Measurements from ENCODE around the gene MED13L.

The MED13L gene

GRCh38 chr12:115911360-115911759 lies 366.1 kb downstream of the MED13L start:
- ChIA-PET CTCF (interaction anchor here (1.0 kb wide), 1 partner anchor 20 kb away, joined by 3 read pairs; no protein-coding TSS in a partner anchor), POLR2A (no interaction called here)
- Histone ChIP-seq H3K9me3 (ENCODE audit: control extremely low read depth in 1 of 5, control insufficient read depth in 4 of 5, insufficient read depth in 2 of 5, low read depth in 1 of 5, low read length in 4 of 5) (no peaks in the 10 kb centered on the region), H3K27ac (ENCODE audit: insufficient read depth in 1 of 2, low read depth in 1 of 2, low read length in 2 of 2, poor library complexity in 1 of 2, severe bottlenecking in 2 of 2) (no peak overlapping the region), H3K4me3 (ENCODE audit: control insufficient read depth in 1 of 7, extremely low read depth in 1 of 7, insufficient read depth in 4 of 7, low read depth in 2 of 7, low read length in 6 of 7) (no peak overlapping the region), H3K36me3 (ENCODE audit: control insufficient read depth in 4 of 4, insufficient read depth in 4 of 4, low read length in 3 of 4) (no peaks in the 10 kb centered on the region), H3K4me1 (ENCODE audit: control extremely low read depth in 1 of 4, control insufficient read depth in 4 of 4, insufficient read depth in 4 of 4, low read length in 3 of 4) (no peaks in the 10 kb centered on the region), H3K27me3 (replicated peaks in 2 of 5; ENCODE audit: control insufficient read depth in 4 of 5, insufficient read depth in 5 of 5, low read length in 4 of 5) (peaks cover 0 to 56% (median 8%) of the 10 kb centered on the region in 5 experiments)
- DNase-seq, result no peak
- no CpG with 5 or more reads among the region's 1 CpG for WGBS (ENCODE audit: insufficient coverage)

- no peaks in the 10 kb centered on the region for H3K36me3 ChIP-seq (ENCODE audit: control insufficient read depth in 4 of 4, insufficient read depth in 4 of 4, low read length in 3 of 4)
- ChIA-PET POLR2A (no interaction called here), CTCF (interaction anchor here (1.3 kb wide), 1 partner anchor 8 kb away, joined by 7 read pairs; no protein-coding TSS in a partner anchor)
- WGBS (ENCODE audit: insufficient coverage), result 59% methylated on average over 5 of the region's 5 CpGs
- H3K27me3 ChIP-seq (replicated peaks in 2 of 5; ENCODE audit: control insufficient read depth in 4 of 5, insufficient read depth in 5 of 5, low read length in 4 of 5), result peaks cover 0 to 47% (median 5%) of the 10 kb centered on the region in 5 experiments
- H3K4me1 ChIP-seq (ENCODE audit: control extremely low read depth in 1 of 4, control insufficient read depth in 4 of 4, insufficient read depth in 4 of 4, low read length in 3 of 4), result no peaks in the 10 kb centered on the region
- H3K4me3 ChIP-seq (ENCODE audit: control insufficient read depth in 1 of 7, extremely low read depth in 1 of 7, insufficient read depth in 4 of 7, low read depth in 2 of 7, low read length in 6 of 7), result no peak overlapping the region
- DNase-seq, result no peak
- no peak overlapping the region for H3K27ac ChIP-seq (ENCODE audit: insufficient read depth in 1 of 2, low read depth in 1 of 2, low read length in 2 of 2, poor library complexity in 1 of 2, severe bottlenecking in 2 of 2)
- H3K9me3 ChIP-seq (ENCODE audit: control extremely low read depth in 1 of 5, control insufficient read depth in 4 of 5, insufficient read depth in 2 of 5, low read depth in 1 of 5, low read length in 4 of 5), result no peaks in the 10 kb centered on the region
Observed at GRCh38 chr12:115910057-115910456, 367.4 kb downstream of the MED13L start.

All from common myeloid progenitor, CD34-positive (primary cell).